NCI-H510A (cell line): ENCODE measurements around the gene ARAP1.

Experiments used
- DNase-seq: peaks from one replicate; lab custom pipeline; 2025; lab: John Stamatoyannopoulos, UW

Gene ARAP1

DNA sequence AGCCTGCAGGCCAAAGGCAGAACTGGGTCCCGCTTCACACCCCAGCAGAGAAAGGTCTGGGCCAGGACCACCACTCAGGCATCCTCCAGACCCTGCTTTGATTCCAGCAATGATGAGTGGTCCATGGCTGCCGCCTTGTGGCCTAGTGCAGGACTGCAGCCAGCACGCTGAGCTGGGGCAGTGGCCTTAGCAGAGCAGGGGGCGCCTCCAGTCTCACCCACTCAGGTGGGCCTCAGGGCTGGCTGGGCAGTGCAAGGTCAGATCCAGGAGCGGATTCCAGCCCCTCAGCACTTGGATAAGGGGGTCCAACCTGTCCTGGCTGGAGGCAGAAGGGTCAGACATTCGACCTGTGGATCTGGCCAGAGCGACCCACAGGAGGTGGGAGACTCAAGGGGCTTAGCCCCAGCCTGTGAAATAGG lies 68.4 kb downstream of the ARAP1 start:
- DNase-seq = no peak

DNA sequence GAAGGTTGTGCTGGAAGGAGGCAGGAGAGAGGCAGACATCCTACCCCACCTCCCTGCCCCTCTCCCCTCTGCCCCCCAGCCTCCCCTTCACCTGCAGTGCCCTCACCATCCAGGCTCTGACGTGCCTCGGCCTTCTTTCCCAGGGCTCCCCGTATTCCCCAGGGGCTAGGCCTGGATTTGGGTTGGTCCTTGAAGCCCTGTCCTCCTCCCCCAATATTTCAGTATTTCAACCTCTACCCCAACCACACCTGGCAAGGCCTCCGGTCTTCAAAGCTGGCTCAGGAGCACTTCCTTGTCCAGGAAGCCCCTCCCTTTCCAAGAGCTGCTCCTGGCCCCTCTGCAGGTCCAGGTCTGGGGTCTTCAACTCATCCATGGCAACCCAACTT lies 69.4 kb downstream of the ARAP1 start:
- DNase-seq = no peak

DNA sequence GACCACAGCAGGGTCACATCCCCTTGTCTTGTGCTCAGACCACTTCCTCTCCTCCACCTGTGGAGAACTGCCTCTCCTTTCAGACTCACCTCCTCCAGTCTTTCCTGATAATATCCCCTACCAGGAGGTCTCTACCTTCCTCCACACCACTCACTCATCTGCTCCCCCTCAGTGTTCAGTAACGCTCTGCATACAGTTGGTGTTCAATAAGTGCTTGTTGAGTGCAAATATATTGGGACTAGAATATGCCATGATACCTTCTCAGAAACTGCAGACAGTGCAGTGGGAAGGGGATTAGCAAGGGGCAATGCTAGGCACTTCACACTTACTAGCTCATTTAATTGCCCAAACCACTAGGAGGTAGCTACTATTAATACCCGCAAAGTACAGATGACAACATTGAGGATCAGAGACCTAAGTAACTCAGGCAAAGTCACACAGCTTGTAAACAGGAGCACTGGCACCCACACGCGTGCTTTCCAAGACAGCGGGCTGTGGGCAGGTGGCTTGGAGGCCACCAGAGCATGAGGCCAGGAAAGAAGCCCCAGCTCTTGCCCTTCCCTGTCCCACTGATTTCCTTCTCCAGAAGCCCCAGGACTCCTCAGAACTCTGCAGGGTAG lies 69.9 kb downstream of the ARAP1 start:
- DNase-seq = no peak

DNA sequence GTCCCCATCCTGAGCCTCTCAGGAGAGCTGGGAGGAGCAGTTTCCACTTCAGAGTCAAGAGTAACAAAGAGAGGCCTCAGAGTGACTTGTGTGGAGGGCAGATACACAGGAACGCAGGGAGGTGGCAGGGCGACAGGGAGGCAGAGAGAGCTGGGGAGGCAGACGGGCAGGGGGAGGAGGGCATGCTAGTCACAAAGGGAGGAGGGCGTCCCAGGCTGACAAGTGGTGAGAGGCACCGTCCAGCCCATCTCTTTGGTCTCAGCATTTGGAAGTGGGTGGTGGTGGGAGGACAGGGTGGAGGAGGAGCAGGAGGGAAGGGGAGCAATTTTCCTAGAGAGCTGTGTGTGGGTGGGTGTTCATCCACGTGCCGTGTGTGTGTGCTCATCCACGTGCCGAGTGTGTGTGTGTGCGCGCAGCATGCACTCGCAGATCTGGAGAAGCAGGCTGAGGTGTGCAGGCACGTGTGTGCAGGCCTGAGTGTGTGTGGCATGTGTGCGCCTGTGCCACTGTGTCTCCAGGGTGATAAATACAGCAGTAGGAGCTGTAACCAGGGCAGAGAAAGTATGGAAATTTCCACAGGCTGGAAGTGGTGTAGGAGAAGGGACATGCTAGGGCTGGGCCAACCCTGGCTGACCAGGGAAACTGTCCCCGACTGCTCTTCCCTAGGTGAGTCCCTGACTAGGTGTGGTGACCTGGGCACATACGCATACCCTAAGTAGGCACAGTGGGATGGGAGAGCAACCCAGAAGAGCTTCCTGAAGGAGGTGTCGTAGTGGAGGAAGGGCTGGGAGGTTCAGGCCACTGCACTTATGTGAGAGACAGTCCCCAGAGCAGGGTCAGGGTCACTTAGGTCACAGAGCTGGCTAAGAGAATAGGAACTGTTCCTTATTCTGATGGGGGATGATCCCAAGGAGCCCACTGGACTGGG lies 70.7 kb downstream of the ARAP1 start:
- peak; percentile 49 for DNase-seq

DNA sequence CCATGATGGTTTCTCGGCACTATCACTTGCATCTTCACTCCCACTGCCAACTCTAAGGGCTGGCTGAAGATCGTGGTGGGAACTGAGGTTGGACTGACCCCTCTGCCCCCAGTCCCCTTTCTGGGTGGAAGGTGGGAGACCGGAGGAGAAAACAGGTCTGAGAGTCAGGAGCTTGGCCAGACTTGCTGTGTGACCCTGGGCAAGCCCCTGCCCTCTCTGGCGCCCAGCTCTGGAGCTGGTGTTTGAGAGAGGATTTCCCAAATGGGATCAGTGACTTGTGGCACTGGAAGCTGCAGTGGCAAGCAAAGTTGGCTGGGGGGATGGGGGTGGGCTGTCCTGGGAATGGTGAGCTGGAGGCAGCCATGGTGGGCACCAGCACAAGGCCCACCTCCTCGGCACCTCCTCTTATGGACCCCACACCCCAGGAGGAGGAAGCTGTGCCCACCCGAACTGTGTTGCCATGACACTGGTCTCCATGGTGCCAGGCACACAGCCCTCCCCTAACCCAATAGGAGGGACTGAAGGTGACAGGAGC lies 71.5 kb downstream of the ARAP1 start:
- DNase-seq = no peak

DNA sequence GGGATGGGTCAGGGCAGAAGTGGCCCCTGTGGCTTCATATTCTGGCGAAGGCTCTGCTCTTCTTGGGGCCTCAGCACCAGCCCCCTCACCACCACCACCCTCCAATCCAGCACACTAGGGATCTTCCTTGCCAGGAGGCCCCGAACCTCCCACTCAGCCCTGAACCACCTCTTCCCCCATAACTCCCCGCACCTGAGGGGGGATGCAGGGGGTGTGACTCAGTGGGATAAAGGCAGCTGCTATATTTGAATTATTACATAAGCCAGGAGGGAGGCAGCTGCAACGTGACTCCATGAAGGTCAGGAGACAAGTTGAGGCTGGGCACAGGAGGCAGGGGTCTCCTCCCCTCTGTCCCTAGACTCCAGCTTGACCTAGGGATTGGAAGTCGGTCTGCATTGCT lies 72.3 kb downstream of the ARAP1 start:
- DNase-seq = no peak

DNA sequence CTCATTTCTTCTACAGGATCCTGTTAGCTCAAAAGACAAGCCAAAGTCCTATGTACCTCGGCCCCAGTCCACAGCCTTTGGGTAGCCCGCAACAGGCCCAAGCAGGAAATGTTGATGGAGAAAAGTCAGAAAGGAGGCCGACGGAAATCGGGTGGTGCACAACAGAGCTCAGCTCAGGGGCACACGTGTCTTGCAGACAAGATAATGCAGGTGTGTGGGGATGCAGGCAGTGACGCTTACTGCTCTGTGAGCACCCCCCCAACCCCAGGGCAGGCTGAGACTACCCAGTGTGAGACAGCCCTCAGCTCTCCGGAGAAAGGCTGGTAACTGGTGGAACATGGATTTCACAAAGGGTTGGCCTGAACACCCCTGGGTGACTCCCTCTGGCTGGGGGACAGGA lies 73.7 kb downstream of the ARAP1 start:
- DNase-seq = no peak

DNA sequence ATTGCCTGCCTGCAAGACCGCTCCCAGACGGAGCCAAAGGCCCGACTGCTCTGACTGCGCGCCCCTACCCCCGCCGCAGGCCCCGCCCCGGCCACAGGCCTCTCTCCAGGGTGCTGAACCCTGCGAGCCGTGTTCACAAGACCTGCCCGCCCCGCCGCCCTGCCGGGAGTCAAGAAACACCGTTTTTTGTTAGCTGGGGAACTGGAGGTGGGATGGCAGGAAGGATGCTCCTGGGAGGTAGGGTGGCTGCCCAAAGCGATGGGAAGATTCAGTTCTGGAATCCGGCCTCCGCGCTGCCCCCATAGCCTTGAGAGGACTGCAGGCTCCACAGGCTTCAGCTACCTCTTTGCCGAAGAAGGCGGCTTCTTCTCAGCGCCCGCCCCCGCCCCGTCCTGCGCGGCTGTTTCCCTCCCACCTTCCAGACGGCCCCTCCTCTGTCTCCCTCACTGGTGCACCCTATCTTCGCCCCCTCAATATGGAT lies 75.3 kb downstream of the ARAP1 start:
- no peak for DNase-seq

DNA sequence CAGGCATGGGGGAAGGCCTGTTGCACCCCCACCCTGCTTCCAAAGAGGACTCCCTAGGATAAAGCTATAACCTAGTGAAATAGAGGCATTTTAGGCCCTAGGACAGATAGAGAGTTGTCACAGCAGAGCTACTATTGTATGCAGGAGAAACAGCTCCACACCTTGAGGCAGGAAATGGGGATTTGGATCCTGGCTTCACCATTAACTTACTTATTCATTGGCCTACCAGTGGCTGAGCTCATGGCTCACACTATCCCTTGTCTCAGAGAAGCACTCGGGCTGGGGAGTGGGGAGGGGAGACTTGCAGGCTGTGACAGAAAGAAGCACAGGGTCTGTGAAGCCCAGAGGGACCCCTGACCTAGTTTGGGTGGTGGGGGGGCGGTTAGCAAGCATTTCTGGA lies 77.0 kb downstream of the ARAP1 start:
- DNase-seq = no peak

DNA sequence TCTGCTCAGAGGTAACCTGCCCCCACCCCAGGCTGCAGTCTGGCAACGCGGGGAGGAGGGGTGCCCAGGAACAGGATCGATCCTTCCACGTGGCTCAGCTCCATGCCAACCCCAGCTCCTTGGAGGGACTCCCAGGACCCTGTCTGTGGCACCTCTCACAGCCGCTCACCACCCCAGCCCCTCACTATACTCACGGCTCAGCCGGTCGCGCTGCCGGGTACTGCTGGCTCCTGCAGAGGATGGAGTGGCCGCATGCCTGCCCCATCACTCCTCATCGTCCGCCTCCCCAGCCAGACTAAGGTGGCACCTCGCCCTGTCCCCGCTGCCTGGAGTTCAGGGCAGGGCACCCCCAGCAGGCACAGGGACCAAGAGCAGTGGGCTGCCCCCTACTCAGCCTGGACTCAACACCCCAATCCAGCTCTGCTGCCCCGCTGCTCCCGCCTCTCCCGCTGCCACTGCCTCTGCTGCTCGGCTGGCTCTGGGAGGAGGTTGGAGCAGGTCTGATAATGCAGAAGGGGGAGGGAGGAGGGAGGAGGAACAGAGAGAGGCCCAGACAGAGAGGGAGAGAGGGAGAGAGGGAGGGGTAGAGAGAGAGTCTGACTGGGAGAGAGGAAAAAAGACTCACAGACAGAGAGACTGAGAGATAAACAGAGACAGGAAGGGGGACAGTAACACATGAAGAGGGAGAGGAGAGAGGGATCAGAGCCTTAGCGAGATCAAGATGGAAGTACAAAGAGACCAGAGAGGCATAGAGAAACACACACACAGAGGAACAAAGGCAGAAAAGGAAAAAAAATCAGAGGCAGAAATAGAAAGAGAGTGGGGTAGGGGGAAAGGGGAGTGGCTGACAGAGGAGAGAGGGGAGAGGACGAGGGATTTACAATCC lies 78.0 kb downstream of the ARAP1 start, which contains the start of gene PDE2A:
Gene PDE2A (minus strand): TSS at position 480 of the 886 bp plus-strand sequence. CDS start 215 bp downstream, at position 265.
- peak; percentile 53 for DNase-seq

DNA sequence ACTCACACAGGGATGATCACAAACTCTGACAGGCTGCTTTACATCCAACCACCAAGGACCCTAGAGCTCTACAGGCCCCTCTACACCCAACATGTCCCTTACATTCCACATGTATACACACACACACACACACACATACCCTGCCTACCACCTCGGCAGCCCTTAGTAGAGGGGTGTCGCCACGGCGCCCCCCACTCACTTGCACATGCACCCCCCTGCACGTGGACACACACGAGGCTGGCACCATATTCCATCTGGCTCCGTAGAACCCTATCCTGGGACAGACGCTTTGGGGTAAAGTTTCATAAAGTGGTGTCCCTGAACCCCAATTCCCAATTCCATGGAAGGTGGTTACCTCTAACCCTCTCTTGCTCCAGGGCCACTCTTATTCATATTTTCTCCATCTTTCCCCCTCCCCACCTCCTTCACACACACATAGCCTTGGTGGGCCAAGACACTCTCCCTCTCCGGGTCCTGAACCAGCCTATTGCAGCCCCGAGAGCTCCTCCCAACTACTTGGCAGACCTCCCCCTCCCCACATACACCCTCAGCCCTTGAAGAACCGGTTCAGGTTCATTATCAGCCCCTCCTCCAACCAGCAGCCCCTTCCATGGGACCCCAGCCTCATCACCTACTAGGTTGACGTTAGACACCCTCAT lies 78.8 kb downstream of the ARAP1 start:
- DNase-seq = no peak

DNA sequence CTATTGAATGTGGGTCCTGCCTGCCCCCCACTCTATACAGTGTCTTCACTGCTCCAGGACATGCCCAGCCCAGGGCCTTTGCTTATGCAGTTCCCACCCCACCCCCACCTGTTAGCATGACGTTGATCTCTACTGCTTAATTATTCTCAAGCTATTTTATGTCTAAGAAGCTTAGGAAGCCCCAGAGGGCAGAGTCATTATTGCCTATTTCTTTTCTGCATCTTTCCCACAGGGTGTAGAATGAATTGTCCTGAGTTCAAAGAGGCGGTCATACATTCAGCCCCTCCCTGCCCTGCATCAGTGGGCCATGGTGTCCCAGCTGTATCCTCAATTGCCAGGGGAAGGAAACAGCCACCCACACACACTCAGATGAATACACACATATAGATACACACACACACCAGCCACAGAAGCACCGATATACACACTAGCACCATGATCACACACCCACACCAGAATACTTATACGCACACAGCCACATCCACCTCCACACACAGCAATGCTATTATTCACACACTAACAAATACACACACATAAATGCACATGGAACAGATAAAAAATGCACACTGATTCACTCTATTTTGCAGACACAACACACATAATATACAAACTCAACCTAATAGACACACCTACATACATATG lies 79.5 kb downstream of the ARAP1 start:
- no peak for DNase-seq

DNA sequence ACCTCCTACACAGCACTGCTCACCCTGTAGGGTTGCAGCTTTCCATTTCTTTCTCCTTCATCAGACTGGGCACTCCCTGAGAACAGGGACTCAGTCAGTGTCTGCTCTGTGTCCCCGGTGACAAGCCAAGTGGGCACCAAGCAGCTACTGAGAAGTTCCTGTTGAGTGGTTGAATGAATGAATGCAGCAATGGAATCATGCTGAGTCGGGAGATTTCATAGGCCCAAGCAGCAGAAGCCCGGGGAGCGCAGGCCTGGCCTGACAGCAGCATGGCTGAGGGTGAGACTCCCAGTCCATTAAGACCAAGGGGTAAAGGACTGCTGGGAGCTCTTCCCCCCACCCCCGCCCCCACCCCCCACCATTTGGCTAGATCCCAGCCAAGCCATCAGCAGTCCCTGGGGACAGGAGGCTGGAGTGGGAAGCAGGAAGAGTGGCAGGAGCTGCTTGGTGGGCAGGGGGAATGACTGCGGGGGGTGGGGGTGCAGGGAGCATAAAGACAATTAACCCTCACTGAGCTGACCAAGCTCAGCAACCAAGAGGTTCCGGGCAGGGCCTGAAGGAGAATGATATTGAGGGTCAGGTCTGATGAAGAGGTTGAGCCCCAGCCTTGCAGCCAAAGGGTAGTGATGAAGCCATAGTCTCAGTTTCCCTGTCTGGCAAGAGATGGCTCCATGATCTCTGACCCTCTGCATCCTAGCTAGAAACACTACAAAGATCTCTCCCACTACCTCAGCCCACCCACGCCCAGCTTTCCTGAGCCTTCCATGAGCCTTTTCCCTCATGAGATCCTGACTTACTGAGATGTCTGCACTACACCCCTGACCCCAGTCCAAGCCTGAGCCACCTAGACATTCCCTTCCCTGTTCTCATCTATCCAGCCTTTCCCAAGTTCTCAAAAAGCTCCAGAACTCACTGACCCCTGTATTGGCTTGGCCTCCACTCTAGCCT lies 80.8 kb downstream of the ARAP1 start:
- no peak for DNase-seq

DNA sequence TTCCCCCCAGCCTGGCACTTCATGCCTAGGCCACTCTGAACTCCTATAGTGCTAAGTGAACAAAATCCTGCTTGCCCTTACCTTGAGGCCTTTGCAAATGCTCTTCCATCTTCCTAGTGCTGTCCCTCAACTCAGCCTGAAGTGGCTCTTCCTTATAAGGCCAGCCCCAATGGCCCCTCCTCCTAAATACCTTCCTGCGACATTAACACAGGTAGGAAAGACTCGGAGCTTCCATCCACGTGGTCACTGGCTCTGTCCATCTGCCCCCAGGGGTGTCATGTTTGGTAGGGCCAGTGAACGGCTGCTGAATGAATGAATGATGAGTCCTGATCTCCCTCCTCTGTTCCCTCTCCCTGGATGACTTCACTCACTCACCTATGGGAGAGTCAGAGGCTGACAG lies 82.2 kb downstream of the ARAP1 start:
- peak; percentile 30 for DNase-seq

DNA sequence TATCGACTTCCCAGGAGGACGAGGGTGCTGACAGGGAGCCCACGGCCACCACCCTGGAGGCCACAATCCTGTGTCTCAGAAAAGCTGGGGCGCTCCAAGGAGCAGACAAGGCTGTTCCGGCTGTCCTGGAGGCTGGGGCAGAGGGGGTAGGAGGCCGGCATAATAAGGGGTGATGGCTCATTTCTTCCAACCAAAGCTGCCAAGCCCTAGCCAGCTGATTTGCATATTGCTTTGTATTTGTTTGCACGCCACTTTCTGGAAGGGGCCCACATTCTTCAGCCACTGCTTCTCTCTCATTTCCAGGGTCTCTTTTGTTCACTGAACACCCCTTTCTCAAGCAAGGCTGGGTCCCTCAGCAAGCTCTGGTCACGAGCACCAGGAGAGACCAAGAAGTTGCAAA lies 82.7 kb downstream of the ARAP1 start:
- no peak for DNase-seq

DNA sequence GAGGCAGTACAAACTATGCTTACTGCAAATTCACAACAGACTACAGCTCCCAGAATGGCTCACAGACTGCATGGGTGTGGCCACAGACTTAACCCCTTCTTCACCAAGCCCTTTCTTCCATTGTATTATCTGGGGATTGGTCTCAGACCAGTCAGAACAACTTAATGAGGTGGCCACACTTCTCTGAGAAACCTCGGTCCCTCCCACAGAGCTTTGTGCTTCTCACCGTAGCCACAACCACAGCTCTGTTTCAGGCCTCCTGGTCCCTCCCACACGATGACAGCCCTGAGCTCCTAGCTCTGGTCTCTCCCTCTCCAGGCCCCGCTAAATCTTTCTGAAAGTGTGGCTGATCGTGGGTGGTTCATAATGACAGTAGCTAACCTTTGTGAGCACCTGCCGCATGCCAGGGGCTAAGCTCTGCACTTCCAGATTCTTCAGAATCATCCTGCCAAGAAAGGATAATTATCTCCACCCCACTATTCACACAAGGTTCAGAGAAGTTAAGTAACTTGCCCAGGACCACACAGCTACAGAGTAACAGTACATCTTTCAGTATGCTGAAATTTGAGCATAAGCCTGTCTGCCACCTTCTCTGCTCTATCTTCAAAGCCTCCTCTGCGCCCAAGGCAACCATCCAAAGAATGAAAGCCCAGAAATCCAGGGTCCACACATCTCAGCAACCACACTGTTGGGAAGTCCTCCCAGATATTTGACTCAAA lies 83.4 kb downstream of the ARAP1 start:
- DNase-seq = no peak

DNA sequence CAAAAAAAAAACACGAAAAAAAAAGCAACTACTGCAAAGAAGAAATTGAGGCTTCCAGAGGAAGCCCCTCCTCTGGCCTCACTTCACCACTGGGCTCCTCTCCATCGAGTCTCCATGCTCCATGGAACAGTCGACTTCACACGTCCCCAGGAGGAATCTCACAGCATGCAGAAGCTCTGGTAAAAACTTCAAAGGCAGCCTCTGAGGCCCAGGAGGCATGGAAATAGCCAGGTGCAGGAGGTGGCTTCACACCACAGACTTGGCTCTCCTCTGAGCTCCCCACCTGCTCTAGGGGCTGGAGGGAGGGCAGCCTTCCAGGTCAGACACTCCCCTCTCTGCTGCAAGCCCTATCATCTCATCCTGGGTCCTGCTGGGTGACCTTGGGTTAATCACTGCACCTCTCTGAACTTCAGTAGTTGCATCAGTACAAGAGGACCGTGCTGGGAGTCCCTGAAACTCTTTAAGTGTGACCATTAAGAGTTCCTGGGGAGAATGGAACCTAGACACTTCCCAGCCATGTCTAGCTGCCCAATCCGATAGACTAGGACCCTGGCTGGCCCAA lies 86.2 kb downstream of the ARAP1 start:
- no peak for DNase-seq

DNA sequence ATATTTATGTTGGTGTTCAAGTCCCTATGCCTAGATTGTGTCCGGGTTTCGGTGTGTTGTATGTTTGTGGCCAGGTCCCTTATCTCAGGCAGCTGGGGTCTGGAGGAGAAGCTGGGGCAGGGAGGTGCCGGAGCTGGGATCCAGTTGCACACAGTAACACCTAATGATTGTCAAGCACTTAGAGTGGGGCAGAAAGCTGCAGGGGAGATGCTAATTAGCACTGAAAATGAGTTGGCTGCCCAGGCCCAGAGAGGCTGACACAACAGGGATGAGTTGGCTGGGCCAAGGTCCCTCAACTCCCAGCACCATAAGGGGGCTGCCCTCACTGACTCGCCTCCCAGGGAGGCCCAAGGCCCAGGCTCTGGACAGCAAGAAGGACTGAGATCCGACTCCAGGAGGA lies 90.2 kb downstream of the ARAP1 start:
- DNase-seq = no peak

DNA sequence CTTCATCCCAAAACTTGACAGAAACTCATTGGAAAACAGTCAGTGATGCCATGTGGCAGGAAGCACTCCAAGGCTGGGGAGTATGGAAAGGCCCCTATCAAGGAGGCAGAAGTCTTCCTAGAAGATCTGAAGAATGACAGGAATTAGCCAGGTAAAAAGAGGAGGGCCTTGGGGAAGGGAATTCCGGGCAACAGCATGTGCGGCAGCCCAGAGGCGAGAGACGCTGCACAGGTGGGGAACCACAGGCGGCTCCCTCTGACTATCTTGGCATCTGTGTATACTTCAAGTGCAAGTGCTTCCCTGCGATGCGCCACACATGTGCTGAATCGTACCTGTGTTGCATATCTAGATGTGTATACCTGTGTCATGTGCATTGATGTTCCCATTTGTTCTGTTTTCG lies 90.7 kb downstream of the ARAP1 start:
- no peak for DNase-seq
